ENCODE measurements around the gene TMEM229B.

TMEM229B gene

GRCh38 chr14:67487937-67488893, at the start of gene TMEM229B:
TSS of gene TMEM229B (minus strand) at chr14:67488721. CDS start at chr14:67473923, 14,798 bp downstream.
- no peak for DNase-seq

- DNase-seq, result no peak
These were observed 49.2 kb upstream of the TMEM229B start for GRCh38 chr14:67537736-67538135.

GRCh38 chr14:67536087-67536486, 47.6 kb upstream of the TMEM229B start:
- no peak for DNase-seq

- no peak for DNase-seq
These were observed 45.2 kb upstream of the TMEM229B start for GRCh38 chr14:67533754-67534085.

GRCh38 chr14:67532998-67533753, 44.7 kb upstream of the TMEM229B start, which contains the start of gene PLEKHH1:
TSS of gene PLEKHH1 (plus strand) at chr14:67533290. CDS start at chr14:67541868, 8,578 bp downstream.
- DNase-seq, result no peak

- no peak for DNase-seq
These were observed 44.1 kb upstream of the TMEM229B start for GRCh38 chr14:67532606-67532997.

GRCh38 chr14:67529947-67530935, 41.7 kb upstream of the TMEM229B start:
- no peak for DNase-seq

- no peak for DNase-seq
These were observed 39.8 kb upstream of the TMEM229B start for GRCh38 chr14:67528276-67528675.

GRCh38 chr14:67527756-67528155, 39.2 kb upstream of the TMEM229B start:
- DNase-seq, result no peak

GRCh38 chr14:67526676-67527459, 38.3 kb upstream of the TMEM229B start:
- DNase-seq, result peak; percentile 45

GRCh38 chr14:67526181-67526580, 37.7 kb upstream of the TMEM229B start:
- no peak for DNase-seq

- DNase-seq, result no peak
These were observed 36.9 kb upstream of the TMEM229B start for GRCh38 chr14:67525389-67525788.

- no peak for DNase-seq
These were observed 36.1 kb upstream of the TMEM229B start for GRCh38 chr14:67524634-67524963.

GRCh38 chr14:67523764-67524633, 35.5 kb upstream of the TMEM229B start:
- no peak for DNase-seq

GRCh38 chr14:67522270-67522669, 33.7 kb upstream of the TMEM229B start:
- no peak for DNase-seq

- no peak for DNase-seq
These were observed 32.0 kb upstream of the TMEM229B start for GRCh38 chr14:67520482-67520881.

- DNase-seq, result no peak
These were observed 30.9 kb upstream of the TMEM229B start for GRCh38 chr14:67519406-67519805.

GRCh38 chr14:67517083-67517482, 28.6 kb upstream of the TMEM229B start:
- no peak for DNase-seq

GRCh38 chr14:67516676-67517075, 28.2 kb upstream of the TMEM229B start:
- no peak for DNase-seq

- DNase-seq, result no peak
These were observed 27.0 kb upstream of the TMEM229B start for GRCh38 chr14:67515386-67516079.

All from NCI-H524 treated with DMSO at 0.1 percent for 48 hours (cell line).